Right lobe of liver (tissue), 6 donors: ENCODE measurements around the gene PPP2R5A. TPM values are rescaled to one million over a fixed set of nuclear protein-coding genes. Genes with fewer than 3 reads are reported as not detected.
"Not testable (repeated sequence)": the region's sequence is repeated elsewhere in the genome, so short reads cannot be mapped to it uniquely, and the experiment has no call there.

Experiments used
- ATAC-seq, 4 donors: fragments of 200-7000 bp; cut with Tn5 transposase; one replicate each; pipeline ENCODE4 v1.9.1; 2020; ENCODE audit warnings: mild to moderate bottlenecking in 4 of 4, moderate library complexity in 4 of 4
- DNase-seq, 3 donors: peaks; one replicate each; pipeline ENCODE4 v3.0.0-alpha.2; 2020
- H3K27ac ChIP-seq, 3 donors: fragments of 200-600 bp; one replicate each; pipeline ENCODE4 v1.8.0; 2022
- H3K27me3 ChIP-seq, 2 donors: fragments of 200-600 bp; one replicate each; pipeline ENCODE4 v1.8.0; 2022
- H3K36me3 ChIP-seq, 4 donors: fragments of 200-600 bp; sonication (generic) in 1 of 4; one replicate each; pipeline versions ENCODE4 v1.5.1 to v1.8.0; 2017 to 2022; ENCODE audit warnings: control low read depth in 1 of 4
- H3K4me1 ChIP-seq, 4 donors: fragments of 200-600 bp; sonication (generic) in 1 of 4; one replicate each; pipeline versions ENCODE4 v1.5.1 to v1.8.0; 2017 to 2022; ENCODE audit warnings: control low read depth in 1 of 4
- H3K4me3 ChIP-seq, 3 donors: fragments of 200-600 bp; one replicate each; pipeline ENCODE4 v1.8.0; 2022
- H3K9me3 ChIP-seq, 4 donors: fragments of 200-600 bp; sonication (generic) in 1 of 4; one replicate each; pipeline versions ENCODE4 v1.5.1 to v1.8.0; 2017 to 2022; ENCODE audit warnings: control low read depth in 1 of 4
- CTCF ChIP-seq, 4 donors: fragments of 200-600 bp in 3 of 4; fragments of 450-650 bp in 1 of 4; IDR thresholded peaks; one replicate each; pipeline versions ENCODE4 v1.5.1 to v1.8.0; 2016 to 2022; ENCODE audit warnings: antibody characterized with exemption in 4 of 4, mild to moderate bottlenecking in 2 of 4
- POLR2A ChIP-seq: fragments of 450-650 bp; IDR thresholded peaks from one replicate; pipeline ENCODE4 v1.6.1; 2017; ENCODE audit warnings: antibody characterized with exemption, mild to moderate bottlenecking
- WGBS: methylation state at CpG from one replicate; pipeline ENCODE4 v1.1.6; 2018; ENCODE audit warnings: low coverage, low lambda C conversion rate; ENCODE audit not compliant: insufficient coverage; ENCODE audit errors: missing lambda C conversion rate; 5-methylcytosine and 5-hydroxymethylcytosine counted together
- intact Hi-C, 2 donors: fragments of 100-400 bp; cut with DNase I; formaldehyde crosslinking; loops; one replicate each; pipeline versions ENCODE4 v1.11.2 to v1.14.1; 2022
- total RNA-seq, 6 experiments: library from RNA; depleted of rRNA in 2 of 6; stranded (reverse); fragments of >200 nt in 2 of 6; fragmentation: NEBNext Ultra II Directional in 3 of 6; extraction: Animal tissue kit (Norgen Biotek cat#: 25700) in 3 of 6; gene quantifications; one replicate each; pipeline versions ENCODE4 v1.1.0 to v1.2.4, GENCODE V29; 2016 to 2023
- donor health status: DM: no; HTN: yes; CAD: no.
- donor health status: DM: no; HTN: no; CAD: no.
- donor health status: DM: no; HTN: no; CAD: no.
- donor health status: DM: no; HTN: yes; CAD: no.
- donor health status: DM: no; HTN: yes; CAD: no.

Gene PPP2R5A
- total RNA-seq, 6 experiments from 2014 or later = 28.5 to 57.2 (median 33.3) TPM

GRCh38 chr1:212315907-212316306, 30.7 kb downstream of the PPP2R5A start:
- ATAC-seq (peak; percentile 50 to 54 (median 52)), DNase-seq (no peak)
- peak; percentile 15 to 29 (median 20) for TF ChIP-seq CTCF (IDR thresholded peaks at IDR 0.05)
- no peak for TF ChIP-seq POLR2A

GRCh38 chr1:212317916-212318315, 32.7 kb downstream of the PPP2R5A start:
- no peaks in the 10 kb centered on the region for H3K27me3 ChIP-seq
- peak in 1 of 4 donors; percentile 31 for ATAC-seq
- intact Hi-C loops = no loop called here
- WGBS = 75% methylated on average over 2 of the region's 2 CpGs
- DNase-seq = no peak
- H3K4me3 ChIP-seq = no peak overlapping the region
- H3K27ac ChIP-seq = no peak overlapping the region
- peaks cover 0 to 21% (median 1%) of the 10 kb centered on the region in 4 donors for H3K4me1 ChIP-seq
- H3K36me3 ChIP-seq = no peaks in the 10 kb centered on the region
- H3K9me3 ChIP-seq = no peaks in the 10 kb centered on the region
- TF ChIP-seq POLR2A = no peak
- TF ChIP-seq CTCF (IDR thresholded peaks at IDR 0.05) = no peak

More at GRCh38 chr1:212315907-212316306, 30.7 kb downstream of the PPP2R5A start:
- Histone ChIP-seq H3K9me3 (no peaks in the 10 kb centered on the region), H3K36me3 (no peaks in the 10 kb centered on the region), H3K27me3 (no peaks in the 10 kb centered on the region), H3K4me3 (no peak overlapping the region), H3K27ac (no peak overlapping the region), H3K4me1 (peaks cover 0 to 21% (median 1%) of the 10 kb centered on the region in 4 donors)
- intact Hi-C loops = no loop called here

GRCh38 chr1:212321031-212321430, 35.8 kb downstream of the PPP2R5A start:
- H3K36me3 ChIP-seq, H3K27ac ChIP-seq, intact Hi-C loops, DNase-seq, ATAC-seq, H3K9me3 ChIP-seq, H3K4me3 ChIP-seq, H3K27me3 ChIP-seq: not testable (repeated sequence)
- peaks cover 0 to 13% (median 1%) of the 10 kb centered on the region in 4 donors for H3K4me1 ChIP-seq
- WGBS = no CpG with 5 or more reads among the region's 34 CpGs

GRCh38 chr1:212323066-212323465, 37.9 kb downstream of the PPP2R5A start:
- Histone ChIP-seq H3K4me1 (peaks cover 0 to 10% (median 0%) of the 10 kb centered on the region in 4 donors), H3K4me3 (no peak overlapping the region), H3K27me3 (no peaks in the 10 kb centered on the region), H3K36me3 (no peaks in the 10 kb centered on the region), H3K27ac (no peak overlapping the region), H3K9me3 (no peaks in the 10 kb centered on the region)
- TF ChIP-seq CTCF (IDR thresholded peaks at IDR 0.05) (no peak), POLR2A (no peak)
- intact Hi-C loops = no loop called here
- DNase-seq (no peak), ATAC-seq (no peak)
- WGBS = 38% methylated on average over 3 of the region's 3 CpGs

- Histone ChIP-seq H3K27ac (no peak overlapping the region), H3K27me3 (no peaks in the 10 kb centered on the region), H3K36me3 (peaks cover 0 to 2% (median 0%) of the 10 kb centered on the region in 4 donors), H3K4me3 (no peak overlapping the region), H3K4me1 (peaks cover 0 to 9% (median 0%) of the 10 kb centered on the region in 4 donors), H3K9me3 (no peaks in the 10 kb centered on the region)
- TF ChIP-seq CTCF (IDR thresholded peaks at IDR 0.05) (no peak), POLR2A (no peak)
- intact Hi-C loops = no loop called here
- ATAC-seq (peak in 3 of 4 donors; percentile 56 to 65 (median 56)), DNase-seq (no peak)
- WGBS = 96% methylated on average over 3 of the region's 3 CpGs
These were observed 41.3 kb downstream of the PPP2R5A start for GRCh38 chr1:212326541-212326940.
